Tibial artery (tissue), 4 donors: Measurements from ENCODE around the gene LCN1.

Experiments used
- DNase-seq, 2 donors: peaks; one replicate each; pipeline ENCODE4 v3.0.0-alpha.2; 2019
- H3K27ac ChIP-seq, 2 donors: fragments of 200-600 bp; sonication (generic) in 1 of 2; 1 replicate in 1 of 2; 2 replicates in 1 of 2; pipeline ENCODE4 v1.5.1; 2018 to 2019; ENCODE audit warnings: mild to moderate bottlenecking in 1 of 2
- H3K27me3 ChIP-seq, 2 donors: fragments of 200-600 bp; sonication (generic) in 1 of 2; one replicate each; pipeline versions ENCODE4 v1.5.1 to v1.6.0; 2016 to 2019
- H3K36me3 ChIP-seq, 3 donors: fragments of 200-600 bp; sonication (generic) in 2 of 3; one replicate each; pipeline ENCODE4 v1.5.1; 2016 to 2019; ENCODE audit warnings: mild to moderate bottlenecking in 2 of 3
- H3K4me1 ChIP-seq, 4 donors: fragments of 200-600 bp; sonication (generic) in 2 of 4; 1 replicate in 3 of 4; 2 replicates in 1 of 4; pipeline ENCODE4 v1.5.1; 2016 to 2019
- H3K4me3 ChIP-seq, 2 donors: fragments of 200-600 bp; sonication (generic) in 1 of 2; 1 replicate in 1 of 2; 2 replicates in 1 of 2; pipeline ENCODE4 v1.5.1; 2018 to 2019; ENCODE audit warnings: mild to moderate bottlenecking in 2 of 2
- H3K9me3 ChIP-seq, 3 donors: fragments of 200-600 bp; sonication (generic) in 1 of 3; one replicate each; pipeline ENCODE4 v1.5.1; 2016 to 2019
- CTCF ChIP-seq, 2 experiments: fragments of 200-600 bp in 1 of 2; fragments of 450-650 bp in 1 of 2; IDR thresholded peaks; one replicate each; pipeline ENCODE4 v1.5.1; 2017 to 2019; ENCODE audit warnings: antibody characterized with exemption in 2 of 2, mild to moderate bottlenecking in 1 of 2, moderate library complexity in 1 of 2
- intact Hi-C: fragments of 100-400 bp; cut with DNase I; formaldehyde crosslinking; loops from one replicate; pipeline ENCODE4 v1.15.0; 2023; ENCODE audit warnings: low total_unique reads

Gene LCN1

GRCh38 chr9:135504262-135505243, 16.7 kb upstream of the LCN1 start:
- peak; percentile 55 to 69 for DNase-seq
- peak; percentile 55 to 66 for TF ChIP-seq CTCF (IDR thresholded peaks at IDR 0.05)
- intact Hi-C loops: no loop called here
- H3K27ac ChIP-seq: no peak overlapping the region
- H3K36me3 ChIP-seq: peaks cover 13 to 40% (median 32%) of the 10 kb centered on the region in 3 donors
- peaks cover 0 to 10% (median 4%) of the 10 kb centered on the region in 3 donors for H3K9me3 ChIP-seq
- H3K4me3 ChIP-seq: no peak overlapping the region
- H3K4me1 ChIP-seq: peaks cover 3 to 27% (median 15%) of the 10 kb centered on the region in 4 donors
- no peaks in the 10 kb centered on the region for H3K27me3 ChIP-seq

DNA sequence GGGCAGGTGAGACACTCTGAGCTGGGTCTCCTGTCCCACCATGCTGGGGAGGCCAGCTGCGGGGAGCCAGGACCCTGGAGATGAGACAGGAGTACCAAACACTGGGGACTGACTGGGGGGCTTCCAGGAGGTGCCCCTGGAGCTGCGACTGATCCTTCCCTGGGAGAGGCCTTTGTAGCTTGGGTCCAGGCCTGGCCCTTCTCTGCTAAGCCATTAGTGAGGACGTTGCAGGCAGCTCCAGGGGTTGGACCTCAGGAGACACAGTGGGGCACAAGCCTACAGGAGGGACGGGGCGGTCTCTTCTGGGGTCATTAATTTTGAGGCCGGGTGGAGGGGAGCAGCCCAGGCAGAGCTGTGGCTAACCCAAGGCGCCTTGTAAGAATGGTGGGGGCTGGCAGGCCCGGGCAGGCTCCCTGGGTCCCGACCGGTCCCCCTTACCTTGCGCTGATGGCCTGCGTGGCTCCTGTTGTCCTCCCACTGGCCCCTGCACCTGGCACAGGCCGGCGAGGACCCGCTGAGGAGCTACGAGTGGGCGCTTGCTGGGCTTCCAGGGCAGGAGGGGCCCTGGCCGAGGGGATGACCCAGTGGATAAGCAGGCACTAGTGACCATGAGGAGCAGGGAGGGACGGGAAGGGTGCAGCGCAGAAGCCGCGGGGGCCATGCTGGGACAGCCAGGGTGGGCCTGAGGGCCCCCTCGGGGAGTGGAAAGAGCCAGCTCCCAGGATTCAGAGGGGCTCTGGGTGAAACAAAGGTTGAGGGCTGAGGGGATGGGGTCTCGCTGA, 15.6 kb upstream of the LCN1 start:
- TF ChIP-seq CTCF (IDR thresholded peaks at IDR 0.05): no peak
- H3K27me3 ChIP-seq: no peaks in the 10 kb centered on the region
- DNase-seq: peak in 1 of 2 donors; percentile 63

GRCh38 chr9:135506327-135507103, 14.7 kb upstream of the LCN1 start:
- H3K4me3 ChIP-seq: no peak overlapping the region
- peak in 1 of 2 donors; percentile 53 for DNase-seq
- intact Hi-C loops: no loop called here

More for the DNA sequence above, 15.6 kb upstream of the LCN1 start:
- Histone ChIP-seq H3K4me1 (peaks cover 3 to 20% (median 15%) of the 10 kb centered on the region in 4 donors), H3K36me3 (peaks cover 13 to 40% (median 32%) of the 10 kb centered on the region in 3 donors), H3K4me3 (no peak overlapping the region), H3K27ac (no peak overlapping the region), H3K9me3 (peaks cover 0 to 10% (median 4%) of the 10 kb centered on the region in 3 donors)
- intact Hi-C loops: no loop called here

DNA sequence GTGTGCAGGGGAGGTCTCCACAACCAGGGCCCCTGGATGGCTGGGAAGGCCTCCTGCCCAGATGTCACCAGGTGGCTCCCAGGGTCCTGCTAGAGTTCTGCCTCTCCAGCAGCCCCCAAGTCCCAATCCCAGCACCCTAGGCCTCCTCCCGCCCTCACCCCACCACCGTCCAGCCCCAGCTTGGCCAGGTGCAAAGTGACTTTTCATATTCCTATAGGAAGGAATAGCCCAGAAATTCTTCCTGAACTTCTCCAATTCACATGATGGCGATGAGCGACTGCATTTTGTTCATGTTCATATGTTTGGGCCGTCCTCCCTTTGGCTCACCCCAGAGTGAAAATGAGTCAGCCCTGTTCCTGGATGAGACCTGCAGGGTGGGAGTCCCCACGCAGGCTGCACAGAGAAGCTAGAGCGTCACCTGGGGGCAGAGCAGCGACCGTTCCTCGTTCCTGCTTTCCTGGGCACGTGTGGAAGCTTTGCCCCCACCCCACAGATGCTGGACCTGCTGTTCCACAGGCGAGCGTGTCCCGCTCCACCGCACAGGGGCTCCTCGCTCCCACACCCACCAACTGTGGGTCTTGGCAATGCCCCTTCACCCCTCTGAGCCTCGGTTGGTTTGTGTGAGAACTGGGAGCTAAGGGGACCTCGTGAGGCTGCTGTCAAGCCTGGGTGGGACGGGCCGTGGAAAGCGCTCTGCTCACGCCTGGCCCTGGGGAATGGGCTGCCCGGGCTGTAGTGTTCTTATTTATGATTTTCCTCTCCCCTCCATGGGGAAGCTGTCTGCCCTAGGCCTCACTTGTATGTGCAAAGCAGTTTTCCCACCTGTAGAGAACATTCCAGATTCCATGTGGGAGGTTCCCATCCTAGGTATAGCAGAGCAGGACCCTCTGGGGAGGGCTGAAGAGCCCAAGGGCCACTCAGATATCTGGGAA, 13.9 kb upstream of the LCN1 start:
- no peak for TF ChIP-seq CTCF (IDR thresholded peaks at IDR 0.05)
- H3K9me3 ChIP-seq: peaks cover 0 to 10% (median 4%) of the 10 kb centered on the region in 3 donors
- peak in 1 of 2 donors; percentile 52 for DNase-seq

More at GRCh38 chr9:135506327-135507103, 14.7 kb upstream of the LCN1 start:
- peaks cover 0 to 16% (median 10%) of the 10 kb centered on the region in 4 donors for H3K4me1 ChIP-seq
- H3K36me3 ChIP-seq: peaks cover 13 to 40% (median 32%) of the 10 kb centered on the region in 3 donors
- no peak for TF ChIP-seq CTCF (IDR thresholded peaks at IDR 0.05)
- H3K27me3 ChIP-seq: no peaks in the 10 kb centered on the region
- peaks cover 0 to 10% (median 4%) of the 10 kb centered on the region in 3 donors for H3K9me3 ChIP-seq
- H3K27ac ChIP-seq: no peak overlapping the region

More for the DNA sequence above, 13.9 kb upstream of the LCN1 start:
- H3K27me3 ChIP-seq: no peaks in the 10 kb centered on the region
- no peak overlapping the region for H3K4me3 ChIP-seq
- H3K27ac ChIP-seq: no peak overlapping the region
- H3K4me1 ChIP-seq: peaks cover 0 to 8% (median 2%) of the 10 kb centered on the region in 4 donors
- intact Hi-C loops: no loop called here
- H3K36me3 ChIP-seq: peaks cover 13 to 32% (median 28%) of the 10 kb centered on the region in 3 donors
